HFF-Myc (cell line): ENCODE measurements around the gene SHISA7.

Experiments
- DNase-seq: peaks from one replicate; pipeline ENCODE4 v3.0.0-alpha.2; 2011; ENCODE audit warnings: low read depth; ENCODE audit errors: extremely low read depth
- H3K4me3 ChIP-seq: replicated peaks from 2 replicates; pipeline ENCODE4 v1.5.1; 2011; ENCODE audit warnings: low read depth, mild to moderate bottlenecking, control low read depth, low read length
- TF ChIP-seq, protein P1 (sequence below): IDR thresholded peaks from 2 replicates; pipeline ENCODE4 v1.5.1; 2012; ENCODE audit warnings: mild to moderate bottlenecking, low read depth, low read length, control low read depth; ENCODE audit errors: missing control alignments

The SHISA7 gene

DNA sequence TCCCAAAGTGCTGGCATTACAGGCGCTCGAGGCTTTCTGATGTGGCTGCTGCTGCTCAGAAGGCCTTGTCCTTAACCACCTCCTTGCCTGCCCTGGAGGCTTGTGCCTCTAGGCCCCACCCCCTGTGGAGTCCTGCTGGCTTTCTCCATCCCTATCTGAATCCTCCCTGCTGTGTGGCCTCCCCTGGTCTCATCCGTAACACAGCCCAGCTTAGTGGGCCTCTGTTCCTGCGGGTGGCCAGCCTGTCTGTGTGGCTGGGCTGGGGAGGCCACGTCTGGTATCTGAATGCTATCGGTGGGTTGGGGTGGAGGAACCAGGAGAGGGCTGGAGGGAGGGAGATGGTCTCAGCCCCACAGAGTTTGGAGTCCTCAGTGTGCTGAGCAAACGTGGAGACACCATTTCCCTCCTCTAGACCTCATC is 52.6 kb downstream of the SHISA7 start:
- H3K4me3 ChIP-seq = no peak overlapping the region
- no peak for DNase-seq
- TF ChIP-seq, protein P1, sequence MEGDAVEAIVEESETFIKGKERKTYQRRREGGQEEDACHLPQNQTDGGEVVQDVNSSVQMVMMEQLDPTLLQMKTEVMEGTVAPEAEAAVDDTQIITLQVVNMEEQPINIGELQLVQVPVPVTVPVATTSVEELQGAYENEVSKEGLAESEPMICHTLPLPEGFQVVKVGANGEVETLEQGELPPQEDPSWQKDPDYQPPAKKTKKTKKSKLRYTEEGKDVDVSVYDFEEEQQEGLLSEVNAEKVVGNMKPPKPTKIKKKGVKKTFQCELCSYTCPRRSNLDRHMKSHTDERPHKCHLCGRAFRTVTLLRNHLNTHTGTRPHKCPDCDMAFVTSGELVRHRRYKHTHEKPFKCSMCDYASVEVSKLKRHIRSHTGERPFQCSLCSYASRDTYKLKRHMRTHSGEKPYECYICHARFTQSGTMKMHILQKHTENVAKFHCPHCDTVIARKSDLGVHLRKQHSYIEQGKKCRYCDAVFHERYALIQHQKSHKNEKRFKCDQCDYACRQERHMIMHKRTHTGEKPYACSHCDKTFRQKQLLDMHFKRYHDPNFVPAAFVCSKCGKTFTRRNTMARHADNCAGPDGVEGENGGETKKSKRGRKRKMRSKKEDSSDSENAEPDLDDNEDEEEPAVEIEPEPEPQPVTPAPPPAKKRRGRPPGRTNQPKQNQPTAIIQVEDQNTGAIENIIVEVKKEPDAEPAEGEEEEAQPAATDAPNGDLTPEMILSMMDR = no peak

GRCh38 chr19:55389386-55390317 is 53.4 kb downstream of the SHISA7 start:
- peak overlapping the region; percentile 96 for H3K4me3 ChIP-seq
- TF ChIP-seq, protein P1 = no peak

GRCh38 chr19:55387736-55388497 is 55.2 kb downstream of the SHISA7 start:
- peak overlapping the region; percentile 96 for H3K4me3 ChIP-seq

More at GRCh38 chr19:55389386-55390317, 53.4 kb downstream of the SHISA7 start:
- DNase-seq = no peak

GRCh38 chr19:55386493-55386971 is 56.6 kb downstream of the SHISA7 start:
- no peak for DNase-seq
- TF ChIP-seq, protein P1 = no peak
- H3K4me3 ChIP-seq = peak overlapping the region; percentile 96

More at GRCh38 chr19:55387736-55388497, 55.2 kb downstream of the SHISA7 start:
- DNase-seq = no peak
- TF ChIP-seq, protein P1 = no peak

DNA sequence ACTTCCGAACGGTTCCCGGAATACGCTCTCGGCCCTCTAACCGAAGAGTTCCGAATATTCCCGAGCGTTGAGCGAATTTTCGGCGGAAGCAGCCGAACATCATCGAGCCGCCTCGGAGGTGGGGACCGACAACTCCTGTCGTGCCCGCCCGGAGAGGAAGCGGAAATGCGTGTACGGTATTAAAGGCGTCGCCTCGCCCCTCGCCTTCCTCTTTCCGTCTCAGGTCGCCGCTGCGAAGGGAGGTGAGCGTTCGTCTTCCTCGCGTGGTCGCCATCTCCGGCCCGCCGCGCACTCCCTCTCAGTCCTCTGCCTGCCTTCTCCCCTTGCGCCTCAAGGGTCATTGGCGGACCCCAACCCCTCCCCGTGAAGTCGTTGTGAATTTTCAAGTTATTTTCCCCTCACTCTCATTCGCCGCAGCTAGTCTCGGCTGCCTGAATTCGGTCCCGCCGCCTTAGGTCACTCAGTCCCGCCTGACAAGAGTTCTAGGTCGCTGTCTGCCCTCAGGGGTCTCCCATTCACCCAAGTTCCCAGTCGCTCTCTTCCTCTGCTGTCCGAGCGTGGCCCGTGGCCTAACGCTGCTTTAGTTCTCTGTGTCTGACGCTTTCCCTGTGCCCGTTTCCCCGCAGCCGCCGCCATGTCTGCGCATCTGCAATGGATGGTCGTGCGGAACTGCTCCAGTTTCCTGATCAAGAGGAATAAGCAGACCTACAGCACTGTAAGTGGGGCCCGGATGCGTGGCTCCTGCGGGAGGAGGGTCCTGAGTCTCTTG is 57.2 kb downstream of the SHISA7 start, which contains the start of gene RPL28:
TSS of gene RPL28 (plus strand) at position 209 of the 769 bp plus-strand sequence. CDS start at position 635, 426 bp downstream.
- peak; percentile 93 for DNase-seq
- TF ChIP-seq, protein P1 = no peak
- H3K4me3 ChIP-seq = peak within 1 kb of the TSS; percentile 96
